Body of pancreas (tissue), 4 donors: Measurements from ENCODE around the gene RBMS1.

ENCODE experiments used
- CTCF ChIP-seq, 7 experiments: fragments of 450-650 bp in 4 of 7; fragments of 200-600 bp in 3 of 7; sonication (generic) in 3 of 7; IDR thresholded peaks; one replicate each; pipeline ENCODE4 v1.5.1; 2016 to 2019; ENCODE audit warnings: antibody characterized with exemption in 7 of 7
- POLR2A ChIP-seq, 3 donors: fragments of 450-650 bp; IDR thresholded peaks; one replicate each; pipeline ENCODE4 v1.6.1; 2016; ENCODE audit warnings: antibody characterized with exemption in 3 of 3, mild to moderate bottlenecking in 2 of 3

GRCh38 chr2:160270571-160271113 is 223.0 kb downstream of the RBMS1 start:
- peak in 2 of 7 experiments; percentile 19 to 40 for TF ChIP-seq CTCF (IDR thresholded peaks at IDR 0.05)
- TF ChIP-seq POLR2A (IDR thresholded peaks at IDR 0.05), result no peak
